Measurements from ENCODE around the gene SLC38A4. TPM values are rescaled to one million over a fixed set of nuclear protein-coding genes. Genes with fewer than 3 reads are reported as not detected.

The SLC38A4 gene
- total RNA-seq, 1 experiment from 2014 or later, result not detected

GRCh38 chr12:46875095-46875494 is 49.3 kb upstream of the SLC38A4 start (continued):
- TF ChIP-seq REST (IDR thresholded peaks at IDR 0.05; ENCODE audit: low read depth), result no peak
- TF ChIP-seq MAX (IDR thresholded peaks at IDR 0.05), result no peak
- TF ChIP-seq EZH2 (IDR thresholded peaks at IDR 0.05), result no peak
- no peak for TF ChIP-seq SP1 (IDR thresholded peaks at IDR 0.05; ENCODE audit: low read depth)
- no peak for TF ChIP-seq EGR1 (IDR thresholded peaks at IDR 0.05; ENCODE audit: low read depth)
- TF ChIP-seq ELF1 (IDR thresholded peaks at IDR 0.05; ENCODE audit: borderline replicate concordance, low read depth), result no peak
- no peak for TF ChIP-seq EZH2phosphoT487 (IDR thresholded peaks at IDR 0.05; ENCODE audit: borderline replicate concordance)

- H4K20me1 ChIP-seq (ENCODE audit: insufficient read depth), result no peaks in the 10 kb centered on the region
- no peaks in the 10 kb centered on the region for H3K9me2 ChIP-seq (ENCODE audit: insufficient read depth)
- DNase-seq (ENCODE audit: low read depth, low spot score), result no peak
- ChIA-PET POLR2A (no interaction called here), RAD21 (ENCODE audit: low non-redundant PET in 1 of 2, low total read pairs in 2 of 2, uncharacterized antibody in 2 of 2, unreplicated experiment in 2 of 2) (no interaction called here), CTCF (no interaction called here)
- H3K27me3 ChIP-seq (ENCODE audit: insufficient read depth, low read length), result no peaks in the 10 kb centered on the region
- H3K9ac ChIP-seq (ENCODE audit: low read length), result no peak overlapping the region
- H2AFZ ChIP-seq (ENCODE audit: low read depth, low read length, poor library complexity, severe bottlenecking), result no peak overlapping the region
- no peaks in the 10 kb centered on the region for H3K79me2 ChIP-seq (ENCODE audit: insufficient read depth, low read length)
- no peak overlapping the region for H3K4me3 ChIP-seq (replicated peaks in 1 of 2; ENCODE audit: low read depth in 1 of 2, low read length in 2 of 2)
- intact Hi-C loops (cut with micrococcal nuclease), result loop anchor here (1.0 kb wide), 1 partner anchor 26 kb away; no protein-coding TSS in a partner anchor
- no TSS peak for BruUV-seq (replicated peaks)
- H3K9me3 ChIP-seq (ENCODE audit: control insufficient read depth in 1 of 2, insufficient read depth in 1 of 2, low read depth in 1 of 2, low read length in 2 of 2), result peaks cover 0 to 7% of the 10 kb centered on the region in 2 experiments; a peak in 1 of 4 replicates
- no peak overlapping the region for H3K4me2 ChIP-seq (ENCODE audit: low read length)
- H3K36me3 ChIP-seq (ENCODE audit: control insufficient read depth in 1 of 2, insufficient read depth in 2 of 2, low read length in 2 of 2), result no peaks in the 10 kb centered on the region
- H3K27ac ChIP-seq (ENCODE audit: low read depth, low read length), result no peak overlapping the region
- no peak for ATAC-seq
- no peaks in the 10 kb centered on the region for H3K4me1 ChIP-seq (ENCODE audit: control insufficient read depth in 1 of 2, insufficient read depth in 2 of 2, low read length in 2 of 2)
- TF ChIP-seq EGR1 (IDR thresholded peaks at IDR 0.05; ENCODE audit: low read depth), result no peak
- no peak for TF ChIP-seq SIN3A (IDR thresholded peaks at IDR 0.05; ENCODE audit: low read depth)
- no peak for TF ChIP-seq POLR2A (IDR thresholded peaks at IDR 0.05; ENCODE audit: borderline replicate concordance, extremely low read depth, insufficient read depth, insufficient read length)
- TF ChIP-seq SP1 (IDR thresholded peaks at IDR 0.05; ENCODE audit: low read depth), result no peak
- no peak for TF ChIP-seq ZNF274 (IDR thresholded peaks at IDR 0.05; ENCODE audit: low read depth, low read length)
- no peak for TF ChIP-seq RAD21 (IDR thresholded peaks at IDR 0.05; ENCODE audit: low read depth)
- no peak for TF ChIP-seq ATF3 (IDR thresholded peaks at IDR 0.05)
- no peak for TF ChIP-seq ZBTB33 (IDR thresholded peaks at IDR 0.05; ENCODE audit: extremely low read depth, insufficient replicate concordance, low read length)
- no peak for TF ChIP-seq REST (IDR thresholded peaks at IDR 0.05; ENCODE audit: low read depth)
- no peak for TF ChIP-seq MAX (IDR thresholded peaks at IDR 0.05)
- TF ChIP-seq ELF1 (IDR thresholded peaks at IDR 0.05; ENCODE audit: borderline replicate concordance, low read depth), result no peak
- no peak for TF ChIP-seq ZFX (IDR thresholded peaks at IDR 0.05)
These were observed 48.8 kb upstream of the SLC38A4 start for GRCh38 chr12:46874642-46875041.

Measured in HCT116 (cell line).